Thoracic aorta (tissue), 2 donors: ENCODE data around the gene GPR132. TPM values are rescaled to one million over a fixed set of nuclear protein-coding genes. Genes with fewer than 3 reads are reported as not detected.
"Not testable (repeated sequence)": the region's sequence is repeated elsewhere in the genome, so short reads cannot be mapped to it uniquely, and the experiment has no call there.

Experiments used
- ATAC-seq: fragments of 150-250 bp; one replicate; pipeline ENCODE4 v1.8.0; 2017; ENCODE audit warnings: low read depth; ENCODE audit not compliant: insufficient number of reproducible peaks, low FRiP score
- DNase-seq: peaks from one replicate; pipeline ENCODE4 v3.0.0-alpha.2; 2020; ENCODE audit warnings: low spot score
- H3K27ac ChIP-seq, 2 donors: fragments of 200-600 bp; sonication (generic); 1 replicate in 1 of 2; 2 replicates in 1 of 2; pipeline ENCODE4 v1.5.1; 2016; ENCODE audit warnings: mild to moderate bottlenecking in 2 of 2, moderate library complexity in 2 of 2
- H3K27me3 ChIP-seq: fragments of 200-600 bp; sonication (generic); replicated peaks from 2 replicates; pipeline ENCODE4 v1.6.0; 2016; ENCODE audit warnings: mild to moderate bottlenecking; ENCODE audit not compliant: insufficient read depth
- H3K36me3 ChIP-seq: fragments of 200-600 bp; sonication (generic); one replicate; pipeline ENCODE4 v1.5.1; 2016
- H3K4me1 ChIP-seq, 2 donors: fragments of 200-600 bp; sonication (generic); 1 replicate in 1 of 2; 2 replicates in 1 of 2; pipeline versions ENCODE4 v1.5.1 to v1.6.0; 2016; ENCODE audit warnings: low read depth in 2 of 2, mild to moderate bottlenecking in 1 of 2; ENCODE audit not compliant: control insufficient read depth in 1 of 2
- H3K4me3 ChIP-seq: fragments of 200-600 bp; sonication (generic); 2 replicates; pipeline ENCODE4 v1.5.1; 2016; ENCODE audit warnings: mild to moderate bottlenecking
- H3K9me3 ChIP-seq: fragments of 200-600 bp; sonication (generic); 2 replicates; pipeline ENCODE4 v1.5.1; 2016
- total RNA-seq, 2 donors: library from RNA; depleted of rRNA; stranded (reverse); fragments of >200 nt; gene quantifications; one replicate each; pipeline versions ENCODE4 v1.1.0 to v1.2.3, GENCODE V29; 2016
- TF ChIP-seq, protein P1 (sequence below): fragments of 200-600 bp; sonication (generic); IDR thresholded peaks from one replicate; pipeline ENCODE4 v1.5.1; 2019; ENCODE audit warnings: antibody characterized with exemption

GPR132 gene
- total RNA-seq, 2 donors from 2014 or later = 2.3 to 18.6 TPM

- TF ChIP-seq, protein P1, sequence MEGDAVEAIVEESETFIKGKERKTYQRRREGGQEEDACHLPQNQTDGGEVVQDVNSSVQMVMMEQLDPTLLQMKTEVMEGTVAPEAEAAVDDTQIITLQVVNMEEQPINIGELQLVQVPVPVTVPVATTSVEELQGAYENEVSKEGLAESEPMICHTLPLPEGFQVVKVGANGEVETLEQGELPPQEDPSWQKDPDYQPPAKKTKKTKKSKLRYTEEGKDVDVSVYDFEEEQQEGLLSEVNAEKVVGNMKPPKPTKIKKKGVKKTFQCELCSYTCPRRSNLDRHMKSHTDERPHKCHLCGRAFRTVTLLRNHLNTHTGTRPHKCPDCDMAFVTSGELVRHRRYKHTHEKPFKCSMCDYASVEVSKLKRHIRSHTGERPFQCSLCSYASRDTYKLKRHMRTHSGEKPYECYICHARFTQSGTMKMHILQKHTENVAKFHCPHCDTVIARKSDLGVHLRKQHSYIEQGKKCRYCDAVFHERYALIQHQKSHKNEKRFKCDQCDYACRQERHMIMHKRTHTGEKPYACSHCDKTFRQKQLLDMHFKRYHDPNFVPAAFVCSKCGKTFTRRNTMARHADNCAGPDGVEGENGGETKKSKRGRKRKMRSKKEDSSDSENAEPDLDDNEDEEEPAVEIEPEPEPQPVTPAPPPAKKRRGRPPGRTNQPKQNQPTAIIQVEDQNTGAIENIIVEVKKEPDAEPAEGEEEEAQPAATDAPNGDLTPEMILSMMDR = no peak
- no peak for ATAC-seq
- H3K27me3 ChIP-seq = no peaks in the 10 kb centered on the region
Observed at GRCh38 chr14:105067969-105068301, 2.7 kb upstream of the GPR132 start.

GRCh38 chr14:105067140-105067968 lies 2.1 kb upstream of the GPR132 start:
- H3K4me3 ChIP-seq = no peak overlapping the region
- H3K9me3 ChIP-seq = no peaks in the 10 kb centered on the region
- no peak overlapping the region for H3K27ac ChIP-seq
- no peaks in the 10 kb centered on the region for H3K36me3 ChIP-seq
- TF ChIP-seq, protein P1 = no peak
- DNase-seq (no peak), ATAC-seq (no peak)
- no peaks in the 10 kb centered on the region for H3K4me1 ChIP-seq
- no peaks in the 10 kb centered on the region for H3K27me3 ChIP-seq

More at GRCh38 chr14:105067969-105068301, 2.7 kb upstream of the GPR132 start:
- DNase-seq = no peak
- H3K27ac ChIP-seq = no peak overlapping the region
- no peaks in the 10 kb centered on the region for H3K36me3 ChIP-seq
- no peak overlapping the region for H3K4me3 ChIP-seq
- H3K9me3 ChIP-seq = no peaks in the 10 kb centered on the region
- no peaks in the 10 kb centered on the region for H3K4me1 ChIP-seq

- no peak overlapping the region for H3K27ac ChIP-seq
- no peaks in the 10 kb centered on the region for H3K36me3 ChIP-seq
- no peaks in the 10 kb centered on the region for H3K9me3 ChIP-seq
- H3K27me3 ChIP-seq = no peaks in the 10 kb centered on the region
- TF ChIP-seq, protein P1 = no peak
- no peaks in the 10 kb centered on the region for H3K4me1 ChIP-seq
- ATAC-seq (no peak), DNase-seq (no peak)
- H3K4me3 ChIP-seq = no peak overlapping the region
Observed at GRCh38 chr14:105066240-105067071, 1.2 kb upstream of the GPR132 start.

- peak overlapping the region in 1 of 2 donors; percentile 23 for H3K27ac ChIP-seq
- TF ChIP-seq, protein P1 = no peak
- H3K4me1 ChIP-seq = peaks cover 0 to 4% of the 10 kb centered on the region in 2 donors
- no peaks in the 10 kb centered on the region for H3K9me3 ChIP-seq
- no peaks in the 10 kb centered on the region for H3K27me3 ChIP-seq
- ATAC-seq (no peak), DNase-seq (no peak)
- peak overlapping the region; percentile 59 for H3K4me3 ChIP-seq
- no peaks in the 10 kb centered on the region for H3K36me3 ChIP-seq
Observed at GRCh38 chr14:105064721-105065143, 498 bp downstream of the GPR132 start.

DNA sequence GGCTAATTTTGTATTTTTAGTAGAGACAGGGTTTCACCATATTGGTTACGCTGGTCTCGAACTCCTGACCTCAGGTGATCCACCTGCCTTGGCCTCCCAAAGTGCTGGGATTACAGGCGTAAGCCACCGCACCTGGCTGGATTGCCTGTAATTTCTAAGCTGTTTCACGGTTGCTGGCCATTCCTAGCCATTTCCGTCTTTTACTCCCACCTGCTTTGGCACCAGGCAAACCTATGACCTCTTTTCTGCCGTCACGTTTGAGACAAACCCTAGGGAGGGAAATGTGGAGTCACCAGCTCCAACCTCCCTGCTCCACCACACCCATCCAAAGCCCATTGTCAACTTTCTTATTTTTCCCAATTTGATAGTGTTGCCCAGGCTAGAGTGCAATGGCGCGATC lies 1.2 kb downstream of the GPR132 start:
- peaks cover 0 to 4% of the 10 kb centered on the region in 2 donors for H3K4me1 ChIP-seq
- H3K27me3 ChIP-seq = no peaks in the 10 kb centered on the region
- no peak overlapping the region for H3K27ac ChIP-seq
- peak overlapping the region; percentile 59 for H3K4me3 ChIP-seq
- TF ChIP-seq, protein P1 = no peak
- H3K9me3 ChIP-seq = no peaks in the 10 kb centered on the region
- ATAC-seq = no peak
- H3K36me3 ChIP-seq = no peaks in the 10 kb centered on the region
- DNase-seq = no peak

DNA sequence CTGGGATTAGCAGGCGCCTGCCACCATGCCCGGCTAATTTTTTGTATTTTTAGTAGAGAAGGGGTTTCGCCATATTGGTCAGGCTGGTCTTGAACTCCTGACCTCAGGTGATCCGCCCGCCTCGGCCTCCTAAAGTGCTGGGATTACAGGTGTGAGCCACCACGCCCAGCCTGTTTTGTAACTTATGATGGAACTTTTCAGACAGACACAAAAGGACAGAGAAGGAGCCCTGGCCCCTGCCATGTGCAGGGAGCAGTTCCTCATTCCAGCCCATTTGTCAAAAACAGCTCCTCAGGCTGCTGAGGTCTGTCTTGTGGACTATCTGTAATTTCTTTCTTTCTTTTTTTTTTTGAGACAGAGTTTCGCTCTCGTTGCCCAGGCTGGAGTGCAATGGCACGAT lies 1.7 kb downstream of the GPR132 start:
- not testable (repeated sequence) for ATAC-seq, H3K27me3 ChIP-seq, H3K9me3 ChIP-seq, H3K4me1 ChIP-seq, H3K27ac ChIP-seq, H3K36me3 ChIP-seq, DNase-seq
- peak overlapping the region; percentile 59 for H3K4me3 ChIP-seq
